Tibial nerve (tissue), 3 donors: ENCODE data around the gene ASTN2.

Experiments used
- EP300 ChIP-seq, 2 donors: sonication (generic); formaldehyde crosslinking; IDR thresholded peaks; one replicate each; pipeline ENCODE4 v1.6.1; 2017; ENCODE audit warnings: antibody characterized with exemption in 2 of 2, mild to moderate bottlenecking in 1 of 2
- POLR2A ChIP-seq, 2 donors: fragments of 450-650 bp; IDR thresholded peaks; one replicate each; pipeline ENCODE4 v1.6.1; 2017; ENCODE audit warnings: antibody characterized with exemption in 2 of 2, mild to moderate bottlenecking in 2 of 2, moderate library complexity in 2 of 2

- TF ChIP-seq POLR2A (IDR thresholded peaks at IDR 0.05) = no peak
- no peak for TF ChIP-seq EP300 (IDR thresholded peaks at IDR 0.05)
Observed at GRCh38 chr9:116815835-116816234, 599.0 kb downstream of the ASTN2 start.
